ENCODE data around the gene TSHZ2. TPM values are rescaled to one million over a fixed set of nuclear protein-coding genes. Genes with fewer than 3 reads are reported as not detected.
"Not testable (repeated sequence)": the region's sequence is repeated elsewhere in the genome, so short reads cannot be mapped to it uniquely, and the experiment has no call there.

TSHZ2 gene
- total RNA-seq, 4 donors from 2014 or later, result 10.3 to 15.0 (median 12.9) TPM

DNA sequence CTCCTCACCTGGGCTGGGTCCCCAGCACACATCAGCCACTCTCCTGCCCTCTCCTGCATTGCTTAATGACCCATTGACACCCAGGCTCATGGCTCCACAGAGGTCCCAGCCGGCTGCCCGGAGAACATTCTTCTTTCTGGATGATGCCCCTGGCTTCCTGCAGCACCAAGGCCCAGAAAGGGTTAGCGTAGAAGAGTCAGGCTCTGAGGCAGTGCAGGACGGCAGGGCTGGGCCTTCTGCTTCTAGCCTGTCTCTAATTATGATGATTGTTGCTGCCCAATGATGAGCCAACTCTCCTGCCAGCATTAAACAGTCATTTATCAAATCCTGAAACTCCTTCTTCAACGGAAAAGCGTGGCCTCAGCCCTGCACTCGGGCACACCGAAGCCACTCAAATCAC is 555.0 kb downstream of the TSHZ2 start:
- intact Hi-C loops (cut with DNase I), result no loop called here
- DNase-seq (ENCODE audit: extremely low spot score), result no peak
- Histone ChIP-seq H3K4me3 (no peak overlapping the region), H3K9me3 (no peaks in the 10 kb centered on the region), H3K27me3 (peaks cover 0 to 5% (median 0%) of the 10 kb centered on the region in 4 donors), H3K36me3 (no peaks in the 10 kb centered on the region), H3K4me1 (no peaks in the 10 kb centered on the region), H3K27ac (replicated peaks in 1 of 4) (no peak overlapping the region)
- no peak for TF ChIP-seq EP300 (IDR thresholded peaks at IDR 0.05)
- TF ChIP-seq POLR2A (IDR thresholded peaks at IDR 0.05; ENCODE audit: low read depth), result no peak
- TF ChIP-seq POLR2AphosphoS5 (IDR thresholded peaks at IDR 0.05), result no peak
- TF ChIP-seq CTCF (IDR thresholded peaks at IDR 0.05), result no peak
- 57% methylated on average over 6 of the region's 8 CpGs for WGBS

GRCh38 chr20:53529658-53530057 is 557.5 kb downstream of the TSHZ2 start:
- Histone ChIP-seq H3K9me3 (no peaks in the 10 kb centered on the region), H3K4me3 (no peak overlapping the region), H3K27ac (replicated peaks in 1 of 4) (no peak overlapping the region), H3K36me3 (no peaks in the 10 kb centered on the region), H3K4me1 (no peaks in the 10 kb centered on the region), H3K27me3 (peaks cover 0 to 5% (median 0%) of the 10 kb centered on the region in 4 donors)
- TF ChIP-seq POLR2AphosphoS5 (IDR thresholded peaks at IDR 0.05) (no peak), POLR2A (IDR thresholded peaks at IDR 0.05; ENCODE audit: low read depth) (no peak), EP300 (IDR thresholded peaks at IDR 0.05) (no peak), CTCF (IDR thresholded peaks at IDR 0.05) (no peak)
- 87% methylated on average over 5 of the region's 5 CpGs for WGBS
- intact Hi-C loops (cut with DNase I), result no loop called here
- no peak for DNase-seq (ENCODE audit: extremely low spot score)

GRCh38 chr20:53530440-53530839 is 558.3 kb downstream of the TSHZ2 start:
- H3K9me3 ChIP-seq, result no peaks in the 10 kb centered on the region
- no peak overlapping the region for H3K4me3 ChIP-seq
- peaks cover 0 to 5% (median 0%) of the 10 kb centered on the region in 4 donors for H3K27me3 ChIP-seq
- no peak for DNase-seq (ENCODE audit: extremely low spot score)
- WGBS, result 74% methylated on average over 2 of the region's 2 CpGs
- H3K4me1 ChIP-seq, result no peaks in the 10 kb centered on the region
- intact Hi-C loops (cut with DNase I), result no loop called here
- no peak overlapping the region for H3K27ac ChIP-seq (replicated peaks in 1 of 4)
- H3K36me3 ChIP-seq, result no peaks in the 10 kb centered on the region
- TF ChIP-seq POLR2AphosphoS5 (IDR thresholded peaks at IDR 0.05) (no peak), EP300 (IDR thresholded peaks at IDR 0.05) (no peak), CTCF (IDR thresholded peaks at IDR 0.05) (no peak), POLR2A (IDR thresholded peaks at IDR 0.05; ENCODE audit: low read depth) (no peak)

GRCh38 chr20:53532654-53533312 is 560.6 kb downstream of the TSHZ2 start:
- H3K4me3 ChIP-seq; H3K27me3 ChIP-seq; H3K36me3 ChIP-seq; H3K27ac ChIP-seq (replicated peaks in 1 of 4); H3K4me1 ChIP-seq; intact Hi-C loops (cut with DNase I); DNase-seq (ENCODE audit: extremely low spot score); H3K9me3 ChIP-seq: not testable (repeated sequence)
- WGBS, result 67% methylated on average over 6 of the region's 6 CpGs

- Histone ChIP-seq H3K9me3 (no peaks in the 10 kb centered on the region), H3K4me3 (no peak overlapping the region), H3K36me3 (no peaks in the 10 kb centered on the region), H3K4me1 (no peaks in the 10 kb centered on the region), H3K27me3 (peaks cover 0 to 5% (median 0%) of the 10 kb centered on the region in 4 donors), H3K27ac (replicated peaks in 1 of 4) (no peak overlapping the region)
- TF ChIP-seq POLR2AphosphoS5 (IDR thresholded peaks at IDR 0.05) (no peak), CTCF (IDR thresholded peaks at IDR 0.05) (no peak), EP300 (IDR thresholded peaks at IDR 0.05) (no peak), POLR2A (IDR thresholded peaks at IDR 0.05; ENCODE audit: low read depth) (no peak)
- intact Hi-C loops (cut with DNase I), result no loop called here
- WGBS, result 96% methylated on average over 1 of the region's 1 CpG
- no peak for DNase-seq (ENCODE audit: extremely low spot score)
These were observed 561.3 kb downstream of the TSHZ2 start for GRCh38 chr20:53533500-53533899.

All from esophagus muscularis mucosa (tissue), 4 donors.